NCI-H2107 treated with DMSO at 0.1 percent for 48 hours (cell line): ENCODE results near the gene PDE11A.
"Not testable (repeated sequence)": the region's sequence is repeated elsewhere in the genome, so short reads cannot be mapped to it uniquely, and the experiment has no call there.

Experiments used
- DNase-seq: peaks from one replicate; lab custom pipeline; 2025; ENCODE audit not compliant: unreplicated experiment; lab: John Stamatoyannopoulos, UW

PDE11A gene

GRCh38 chr2:178074123-178075005 is 1.8 kb upstream of the PDE11A start:
- no peak for DNase-seq

GRCh38 chr2:178072000-178072382 is 586 bp downstream of the PDE11A start:
- no peak for DNase-seq

GRCh38 chr2:178070824-178071223 is 1.8 kb downstream of the PDE11A start:
- no peak for DNase-seq

- no peak for DNase-seq
Measured at GRCh38 chr2:178069551-178069950, 3.0 kb downstream of the PDE11A start.

- DNase-seq: no peak
Measured at GRCh38 chr2:178068823-178069454, 3.6 kb downstream of the PDE11A start.

- peak; percentile 56 for DNase-seq
Measured at GRCh38 chr2:178066890-178067669, 5.5 kb downstream of the PDE11A start.

- DNase-seq: no peak
Measured at GRCh38 chr2:178066324-178066723, 6.3 kb downstream of the PDE11A start.

GRCh38 chr2:178059681-178060080 is 12.9 kb downstream of the PDE11A start:
- no peak for DNase-seq

- no peak for DNase-seq
Measured at GRCh38 chr2:178059111-178059510, 13.5 kb downstream of the PDE11A start.

- no peak for DNase-seq
Measured at GRCh38 chr2:178057179-178057680, 15.3 kb downstream of the PDE11A start.

GRCh38 chr2:178056345-178056744 is 16.2 kb downstream of the PDE11A start:
- DNase-seq: no peak

GRCh38 chr2:178051257-178051656 is 21.3 kb downstream of the PDE11A start:
- DNase-seq: not testable (repeated sequence)

- no peak for DNase-seq
Measured at GRCh38 chr2:178047391-178047790, 25.2 kb downstream of the PDE11A start.

GRCh38 chr2:178044836-178045235 is 27.7 kb downstream of the PDE11A start:
- no peak for DNase-seq

GRCh38 chr2:178043266-178043665 is 29.3 kb downstream of the PDE11A start:
- no peak for DNase-seq

- not testable (repeated sequence) for DNase-seq
Measured at GRCh38 chr2:178033583-178033982, 39.0 kb downstream of the PDE11A start.

GRCh38 chr2:178029342-178029741 is 43.2 kb downstream of the PDE11A start:
- no peak for DNase-seq

- no peak for DNase-seq
Measured at GRCh38 chr2:178025551-178026185, 46.9 kb downstream of the PDE11A start.

- no peak for DNase-seq
Measured at GRCh38 chr2:178018141-178018540, 54.4 kb downstream of the PDE11A start.

GRCh38 chr2:178016612-178017011 is 56.0 kb downstream of the PDE11A start:
- DNase-seq: no peak

GRCh38 chr2:178012639-178013038 is 59.9 kb downstream of the PDE11A start:
- DNase-seq: no peak
